ENCODE results near the gene KRTAP4-12. TPM values are rescaled to one million over a fixed set of nuclear protein-coding genes. Genes with fewer than 3 reads are reported as not detected.
"Not testable (repeated sequence)": the region's sequence is repeated elsewhere in the genome, so short reads cannot be mapped to it uniquely, and the experiment has no call there.

KRTAP4-12 gene
- total RNA-seq, 3 donors from 2014 or later = not detected

DNA sequence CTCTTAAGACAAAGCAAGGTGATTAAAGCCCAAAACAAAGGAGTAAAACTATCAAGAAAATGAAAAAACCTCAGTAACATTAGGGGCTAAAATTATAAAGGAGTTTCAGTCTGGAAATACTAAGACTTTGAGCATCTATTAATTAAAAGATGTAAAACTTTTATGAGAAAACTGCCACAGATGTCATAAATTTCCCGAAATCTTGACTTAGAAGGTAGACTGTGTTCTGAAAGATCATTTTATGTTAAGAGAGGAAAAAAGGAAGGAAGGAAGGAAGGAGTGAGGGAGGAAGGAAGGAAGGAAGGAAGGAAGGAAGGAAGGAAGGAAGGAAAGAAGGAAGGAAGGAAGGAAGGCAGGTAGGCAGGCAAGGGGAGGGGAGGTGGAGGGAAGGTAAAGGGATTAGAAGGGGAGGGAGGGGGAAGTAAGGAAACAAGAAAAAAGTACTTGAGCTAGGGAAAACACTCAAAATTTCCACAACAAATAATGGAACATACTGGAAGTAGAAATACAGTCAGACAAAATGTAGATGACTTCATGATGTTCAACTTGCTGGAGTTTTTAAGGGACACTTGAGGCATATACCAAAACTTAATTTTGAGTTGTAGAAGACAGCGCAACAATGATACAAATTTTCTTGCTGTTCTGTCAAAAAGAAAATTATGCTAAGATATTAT lies 23.7 kb upstream of the KRTAP4-12 start:
- H3K27me3 ChIP-seq = no peaks in the 10 kb centered on the region
- H3K4me3 ChIP-seq = no peak overlapping the region
- intact Hi-C loops (cut with DNase I; ENCODE audit: low total_unique reads) = no loop called here
- peaks cover 8 to 11% of the 10 kb centered on the region in 2 donors for H3K9me3 ChIP-seq
- no peak for DNase-seq (ENCODE audit: low spot score in 2 of 2)
- H3K4me1 ChIP-seq = no peaks in the 10 kb centered on the region
- no peaks in the 10 kb centered on the region for H3K36me3 ChIP-seq
- no peak overlapping the region for H3K27ac ChIP-seq
- TF ChIP-seq, protein P1, sequence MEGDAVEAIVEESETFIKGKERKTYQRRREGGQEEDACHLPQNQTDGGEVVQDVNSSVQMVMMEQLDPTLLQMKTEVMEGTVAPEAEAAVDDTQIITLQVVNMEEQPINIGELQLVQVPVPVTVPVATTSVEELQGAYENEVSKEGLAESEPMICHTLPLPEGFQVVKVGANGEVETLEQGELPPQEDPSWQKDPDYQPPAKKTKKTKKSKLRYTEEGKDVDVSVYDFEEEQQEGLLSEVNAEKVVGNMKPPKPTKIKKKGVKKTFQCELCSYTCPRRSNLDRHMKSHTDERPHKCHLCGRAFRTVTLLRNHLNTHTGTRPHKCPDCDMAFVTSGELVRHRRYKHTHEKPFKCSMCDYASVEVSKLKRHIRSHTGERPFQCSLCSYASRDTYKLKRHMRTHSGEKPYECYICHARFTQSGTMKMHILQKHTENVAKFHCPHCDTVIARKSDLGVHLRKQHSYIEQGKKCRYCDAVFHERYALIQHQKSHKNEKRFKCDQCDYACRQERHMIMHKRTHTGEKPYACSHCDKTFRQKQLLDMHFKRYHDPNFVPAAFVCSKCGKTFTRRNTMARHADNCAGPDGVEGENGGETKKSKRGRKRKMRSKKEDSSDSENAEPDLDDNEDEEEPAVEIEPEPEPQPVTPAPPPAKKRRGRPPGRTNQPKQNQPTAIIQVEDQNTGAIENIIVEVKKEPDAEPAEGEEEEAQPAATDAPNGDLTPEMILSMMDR (IDR thresholded peaks at IDR 0.05) = no peak
- TF ChIP-seq POLR2A (IDR thresholded peaks at IDR 0.05) = no peak
- no peak for TF ChIP-seq POLR2AphosphoS5 (IDR thresholded peaks at IDR 0.05)

DNA sequence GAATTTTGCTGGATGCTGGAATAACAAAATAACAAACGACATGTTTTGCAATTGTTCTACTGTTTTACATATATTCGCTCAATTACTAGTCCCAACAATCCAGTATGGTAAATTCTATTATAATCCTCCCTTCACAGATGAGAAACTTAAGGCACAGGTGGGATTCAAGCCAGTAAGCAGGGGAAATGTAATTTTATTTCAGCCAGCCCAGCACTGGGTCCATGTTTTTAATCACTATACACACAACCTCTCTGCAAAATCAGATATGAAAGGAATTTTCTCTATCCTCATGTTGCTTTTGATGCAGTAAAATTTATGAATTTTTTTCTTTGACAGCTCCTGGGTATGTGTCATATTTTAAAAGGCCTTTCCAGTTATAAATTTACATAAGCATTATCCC lies 21.3 kb upstream of the KRTAP4-12 start:
- H3K27ac ChIP-seq = no peak overlapping the region
- H3K9me3 ChIP-seq = peaks cover 8 to 16% of the 10 kb centered on the region in 2 donors
- H3K4me1 ChIP-seq = no peaks in the 10 kb centered on the region
- H3K27me3 ChIP-seq = no peaks in the 10 kb centered on the region
- no peak overlapping the region for H3K4me3 ChIP-seq
- DNase-seq (ENCODE audit: low spot score in 2 of 2) = no peak
- TF ChIP-seq, protein P1 (IDR thresholded peaks at IDR 0.05) = no peak
- TF ChIP-seq POLR2A (IDR thresholded peaks at IDR 0.05) = no peak
- TF ChIP-seq POLR2AphosphoS5 (IDR thresholded peaks at IDR 0.05) = no peak
- H3K36me3 ChIP-seq = no peaks in the 10 kb centered on the region
- intact Hi-C loops (cut with DNase I; ENCODE audit: low total_unique reads) = no loop called here

DNA sequence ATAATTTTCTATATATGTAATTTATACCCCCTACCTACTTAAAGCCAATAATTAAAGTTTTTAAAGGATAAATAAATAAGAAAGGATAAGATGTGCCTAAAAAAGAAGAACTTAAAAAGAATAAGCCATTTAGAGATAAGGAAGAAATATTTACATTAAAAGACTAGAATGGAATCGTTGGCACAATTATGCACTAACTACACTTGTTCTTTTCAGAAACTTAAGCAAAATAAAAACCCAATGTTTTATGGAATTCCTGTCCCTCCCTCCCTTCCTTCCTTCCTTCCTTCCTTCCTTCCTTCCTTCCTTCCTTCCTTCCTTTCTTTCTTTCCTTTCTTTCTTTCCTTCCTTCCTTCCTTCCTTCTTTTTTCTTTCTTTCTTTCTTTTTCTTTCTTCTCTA lies 20.9 kb upstream of the KRTAP4-12 start:
- Histone ChIP-seq H3K27me3 (no peaks in the 10 kb centered on the region), H3K4me3 (no peak overlapping the region), H3K4me1 (no peaks in the 10 kb centered on the region), H3K9me3 (peaks cover 8 to 20% of the 10 kb centered on the region in 2 donors), H3K27ac (no peak overlapping the region), H3K36me3 (no peaks in the 10 kb centered on the region)
- intact Hi-C loops (cut with DNase I; ENCODE audit: low total_unique reads) = no loop called here
- no peak for DNase-seq (ENCODE audit: low spot score in 2 of 2)
- TF ChIP-seq POLR2A (IDR thresholded peaks at IDR 0.05) (no peak), POLR2AphosphoS5 (IDR thresholded peaks at IDR 0.05) (no peak)
- TF ChIP-seq, protein P1 (IDR thresholded peaks at IDR 0.05) = no peak

DNA sequence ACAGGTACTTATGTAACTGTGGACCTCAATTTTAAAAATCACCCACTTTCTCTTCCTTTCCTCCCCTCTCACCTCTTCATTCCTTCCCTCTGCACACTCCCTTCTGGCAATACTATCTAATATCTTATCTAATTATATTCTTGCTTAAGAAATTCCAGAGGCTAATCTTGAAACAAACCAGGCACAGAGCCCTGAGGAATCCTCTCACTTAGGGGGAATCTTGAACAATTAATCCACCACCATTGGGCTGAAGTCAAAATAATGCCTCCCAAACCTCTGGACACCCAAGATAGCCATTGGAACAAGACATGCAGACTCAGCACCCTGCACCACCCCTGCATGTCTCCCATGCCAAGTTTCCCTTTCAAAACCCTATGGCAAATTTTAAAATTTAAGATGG lies 17.4 kb upstream of the KRTAP4-12 start:
- Histone ChIP-seq H3K9me3 (peaks cover 8 to 22% of the 10 kb centered on the region in 2 donors), H3K4me3 (no peak overlapping the region), H3K36me3 (no peaks in the 10 kb centered on the region), H3K27ac (no peak overlapping the region), H3K4me1 (no peaks in the 10 kb centered on the region), H3K27me3 (no peaks in the 10 kb centered on the region)
- DNase-seq (ENCODE audit: low spot score in 2 of 2) = no peak
- TF ChIP-seq, protein P1 (IDR thresholded peaks at IDR 0.05) = no peak
- no peak for TF ChIP-seq POLR2A (IDR thresholded peaks at IDR 0.05)
- TF ChIP-seq POLR2AphosphoS5 (IDR thresholded peaks at IDR 0.05) = no peak
- intact Hi-C loops (cut with DNase I; ENCODE audit: low total_unique reads) = no loop called here

DNA sequence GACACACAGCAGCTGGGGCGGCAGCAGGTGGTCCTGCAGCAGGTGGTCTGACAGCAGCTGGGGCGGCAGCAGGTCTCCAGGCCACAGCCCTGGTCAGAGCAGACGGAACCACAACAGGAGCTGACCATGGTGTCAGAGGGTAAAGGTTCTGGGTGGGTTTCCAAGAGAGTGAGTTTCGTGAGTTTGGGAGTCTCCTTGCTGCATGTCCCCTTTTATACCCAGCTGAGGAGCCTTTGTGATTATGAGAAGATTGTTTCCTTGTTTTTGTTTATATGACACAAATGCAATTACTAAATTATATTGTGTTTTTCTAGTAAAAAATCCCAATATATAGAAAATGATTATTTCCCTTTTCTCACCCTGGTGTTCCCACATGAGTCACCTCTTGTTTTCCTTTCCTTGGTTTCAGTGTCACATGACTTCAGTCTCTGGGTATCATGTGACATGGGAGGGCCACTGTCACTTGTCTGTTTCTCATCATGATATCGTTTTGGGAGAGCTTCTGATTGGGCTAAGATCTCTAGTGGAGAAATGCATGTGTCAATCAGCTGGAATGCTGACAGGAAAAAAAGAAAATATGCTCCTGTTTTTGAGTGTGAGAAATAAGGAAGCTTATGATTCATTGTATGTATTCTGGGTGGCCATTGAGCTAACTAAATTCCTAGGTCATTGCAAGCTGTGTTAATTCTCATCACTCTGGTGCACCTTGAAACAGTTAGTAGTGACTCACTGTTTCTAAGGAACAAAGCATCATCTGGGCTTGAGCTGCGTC lies 16.6 kb upstream of the KRTAP4-12 start, which contains the start of gene KRTAP4-6:
Gene KRTAP4-6, minus strand, starts transcription at position 185 of the 772 bp plus-strand sequence. Its CDS starts 57 bp downstream, at position 128.
- Histone ChIP-seq H3K27me3 (no peaks in the 10 kb centered on the region), H3K36me3 (no peaks in the 10 kb centered on the region), H3K27ac (no peak within 1 kb of the TSS), H3K4me3 (no peak within 1 kb of the TSS), H3K9me3 (peaks cover 8 to 22% of the 10 kb centered on the region in 2 donors), H3K4me1 (no peaks in the 10 kb centered on the region)
- no peak for DNase-seq (ENCODE audit: low spot score in 2 of 2)
- no peak for TF ChIP-seq POLR2A (IDR thresholded peaks at IDR 0.05)
- intact Hi-C loops (cut with DNase I; ENCODE audit: low total_unique reads) = no loop called here

DNA sequence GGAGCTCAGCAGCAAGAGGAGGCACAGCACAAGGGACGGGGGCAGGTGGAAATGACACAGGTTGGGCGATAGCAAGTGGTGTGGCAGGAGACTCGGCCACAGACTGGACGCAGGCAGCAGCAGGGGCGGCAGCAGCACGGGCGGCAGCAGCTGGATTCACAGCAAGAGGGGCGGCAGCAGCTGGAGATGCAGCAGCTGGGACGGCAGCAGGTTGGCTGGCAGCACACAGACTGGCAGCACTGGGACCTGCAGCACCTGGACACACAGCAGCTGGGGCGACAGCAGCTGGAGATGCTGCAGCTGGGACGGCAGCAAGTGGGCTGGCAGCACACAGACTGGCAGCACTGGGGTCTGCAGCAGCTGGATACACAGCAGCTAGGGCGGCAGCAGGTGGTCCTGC lies 15.9 kb upstream of the KRTAP4-12 start:
- H3K36me3 ChIP-seq; H3K4me1 ChIP-seq; H3K27me3 ChIP-seq; H3K4me3 ChIP-seq; DNase-seq (ENCODE audit: low spot score in 2 of 2); intact Hi-C loops (cut with DNase I; ENCODE audit: low total_unique reads); H3K27ac ChIP-seq: not testable (repeated sequence)
- H3K9me3 ChIP-seq = peaks cover 8 to 22% of the 10 kb centered on the region in 2 donors
